Thyroid gland (tissue), 4 donors: ENCODE results near the gene ABI1.
"Not testable (repeated sequence)": the region's sequence is repeated elsewhere in the genome, so short reads cannot be mapped to it uniquely, and the experiment has no call there.

Experiments
- CTCF ChIP-seq, 6 experiments: fragments of 200-600 bp in 3 of 6; fragments of 450-650 bp in 3 of 6; sonication (generic) in 3 of 6; IDR thresholded peaks; one replicate each; pipeline ENCODE4 v1.5.1; 2016 to 2019; ENCODE audit warnings: antibody characterized with exemption in 6 of 6, mild to moderate bottlenecking in 2 of 6, inconsistent platforms in 1 of 6, moderate library complexity in 1 of 6
- POLR2A ChIP-seq, 2 donors: fragments of 450-650 bp; IDR thresholded peaks; one replicate each; pipeline ENCODE4 v1.6.1; 2017; ENCODE audit warnings: antibody characterized with exemption in 2 of 2, mild to moderate bottlenecking in 2 of 2, moderate library complexity in 1 of 2

GRCh38 chr10:26857553-26857952 lies 3.2 kb downstream of the ABI1 start:
- TF ChIP-seq CTCF, POLR2A (IDR thresholded peaks at IDR 0.05): not testable (repeated sequence)
